Measurements from ENCODE around the gene MROH2A.

Gene MROH2A

DNA sequence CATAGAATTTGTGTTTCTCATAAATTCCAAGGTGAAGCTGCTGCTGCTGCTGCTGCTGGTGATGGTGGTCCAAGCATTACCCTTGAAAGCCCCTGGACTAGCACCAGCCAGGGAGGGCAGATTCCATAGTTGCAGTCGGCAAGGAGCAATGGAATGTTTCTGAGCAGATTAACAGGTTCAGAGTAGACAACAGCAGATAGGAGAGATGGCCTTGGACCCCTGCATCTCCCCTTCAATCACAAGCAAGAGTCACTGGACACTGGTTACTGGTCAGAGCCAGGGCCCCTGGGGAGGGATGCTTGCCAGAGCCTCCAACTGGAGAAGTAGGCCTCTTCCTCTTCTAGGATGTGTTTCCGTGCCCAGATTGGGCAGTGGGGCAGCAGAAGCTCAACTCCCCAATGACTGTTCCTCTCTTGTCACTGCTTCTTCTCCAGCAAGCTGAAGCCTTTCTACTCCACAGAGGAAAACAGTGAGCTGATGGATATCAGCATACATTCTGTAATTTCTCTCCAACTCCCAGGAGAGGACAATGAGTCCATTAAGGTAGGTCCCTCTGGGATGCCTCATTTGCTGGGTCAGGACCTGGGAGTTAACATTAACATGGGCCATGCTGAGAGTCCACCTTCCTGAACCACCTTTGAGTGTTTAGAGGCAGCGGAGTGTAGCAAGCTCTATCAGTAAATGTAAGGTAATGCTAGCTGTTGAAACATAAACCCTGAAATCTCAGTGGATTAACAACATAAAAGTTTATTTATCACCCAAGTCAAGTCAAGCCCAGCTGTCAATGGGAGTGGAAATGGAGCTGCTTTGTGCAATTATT is 35.3 kb downstream of the MROH2A start:
- Histone ChIP-seq H3K4me3 (ENCODE audit: low read length) (no peak overlapping the region), H3F3A (ENCODE audit: control insufficient read depth, insufficient read depth) (no peaks in the 10 kb centered on the region)

DNA sequence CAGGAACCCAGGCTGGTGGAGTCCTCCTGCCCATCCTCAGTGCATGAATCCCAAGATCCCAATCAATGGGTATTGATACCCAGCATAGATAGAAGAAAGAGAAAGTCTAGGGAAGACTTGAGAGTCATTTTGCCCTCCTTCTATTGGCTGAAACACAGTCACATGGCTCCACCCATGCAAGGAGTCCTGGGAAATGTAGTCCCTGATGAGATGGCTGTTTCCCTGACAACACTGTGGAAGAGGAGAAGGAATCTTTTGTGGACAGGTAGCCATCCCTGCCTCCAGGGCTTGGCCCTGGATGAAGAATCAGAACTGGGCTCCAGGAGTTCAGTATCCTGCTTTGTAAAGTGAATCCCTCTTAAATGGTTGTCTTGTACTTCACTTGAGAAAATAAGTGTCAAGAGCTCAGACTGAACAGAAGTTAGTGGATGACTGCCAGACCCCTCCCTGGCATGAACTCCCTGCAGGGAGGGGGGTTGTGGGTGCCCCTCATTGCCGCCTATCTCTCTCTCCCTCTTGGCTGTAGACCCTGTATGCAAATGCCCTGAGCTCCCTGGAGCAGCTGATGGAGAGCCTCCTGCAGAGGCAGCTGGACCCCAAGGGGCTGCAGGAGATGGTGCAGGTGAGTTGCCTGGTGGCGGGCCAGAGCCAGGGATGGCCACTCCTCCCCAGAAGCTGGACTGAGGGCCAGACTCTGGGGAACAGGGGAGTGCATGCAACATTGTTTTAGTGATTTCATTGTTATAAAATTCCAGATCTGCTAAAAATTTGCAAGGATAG is 36.1 kb downstream of the MROH2A start:
- Histone ChIP-seq H3K27me3 (ENCODE audit: control insufficient read depth, low read length) (peaks cover 2% of the 10 kb centered on the region; the same call in 1 of the 2 replicates), H3K4me1 (ENCODE audit: control insufficient read depth, low read length) (no peaks in the 10 kb centered on the region), H3K79me2 (ENCODE audit: control insufficient read depth, low read length) (no peaks in the 10 kb centered on the region), H3K4me2 (ENCODE audit: low read length) (no peak overlapping the region), H3K4me3 (ENCODE audit: low read length) (no peak overlapping the region), H3K9me3 (ENCODE audit: control insufficient read depth, insufficient read depth, low read length) (peaks cover 5% of the 10 kb centered on the region; the same call in 1 of the 2 replicates), H4K20me1 (ENCODE audit: control insufficient read depth, insufficient read depth, low read depth, low read length) (no peaks in the 10 kb centered on the region), H3F3A (ENCODE audit: control insufficient read depth, insufficient read depth) (no peaks in the 10 kb centered on the region), H3K9me2 (replicated peaks; ENCODE audit: control insufficient read depth, low read length) (no peaks in the 10 kb centered on the region), H3K27ac (ENCODE audit: low read depth, low read length) (no peak overlapping the region), H3K36me3 (ENCODE audit: control insufficient read depth, low read length) (no peaks in the 10 kb centered on the region)
- TF ChIP-seq EZH2phosphoT487 (IDR thresholded peaks at IDR 0.05; ENCODE audit: borderline replicate concordance, low read length) = no peak
- TF ChIP-seq, protein P1, sequence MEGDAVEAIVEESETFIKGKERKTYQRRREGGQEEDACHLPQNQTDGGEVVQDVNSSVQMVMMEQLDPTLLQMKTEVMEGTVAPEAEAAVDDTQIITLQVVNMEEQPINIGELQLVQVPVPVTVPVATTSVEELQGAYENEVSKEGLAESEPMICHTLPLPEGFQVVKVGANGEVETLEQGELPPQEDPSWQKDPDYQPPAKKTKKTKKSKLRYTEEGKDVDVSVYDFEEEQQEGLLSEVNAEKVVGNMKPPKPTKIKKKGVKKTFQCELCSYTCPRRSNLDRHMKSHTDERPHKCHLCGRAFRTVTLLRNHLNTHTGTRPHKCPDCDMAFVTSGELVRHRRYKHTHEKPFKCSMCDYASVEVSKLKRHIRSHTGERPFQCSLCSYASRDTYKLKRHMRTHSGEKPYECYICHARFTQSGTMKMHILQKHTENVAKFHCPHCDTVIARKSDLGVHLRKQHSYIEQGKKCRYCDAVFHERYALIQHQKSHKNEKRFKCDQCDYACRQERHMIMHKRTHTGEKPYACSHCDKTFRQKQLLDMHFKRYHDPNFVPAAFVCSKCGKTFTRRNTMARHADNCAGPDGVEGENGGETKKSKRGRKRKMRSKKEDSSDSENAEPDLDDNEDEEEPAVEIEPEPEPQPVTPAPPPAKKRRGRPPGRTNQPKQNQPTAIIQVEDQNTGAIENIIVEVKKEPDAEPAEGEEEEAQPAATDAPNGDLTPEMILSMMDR (IDR thresholded peaks at IDR 0.05; ENCODE audit: low read depth, low read length, poor library complexity, severe bottlenecking) = no peak

More for the DNA sequence above, 35.3 kb downstream of the MROH2A start:
- H3K4me1 ChIP-seq (ENCODE audit: control insufficient read depth, low read length) = no peaks in the 10 kb centered on the region
- H4K20me1 ChIP-seq (ENCODE audit: control insufficient read depth, insufficient read depth, low read depth, low read length) = no peaks in the 10 kb centered on the region
- H3K9me2 ChIP-seq (replicated peaks; ENCODE audit: control insufficient read depth, low read length) = no peaks in the 10 kb centered on the region
- TF ChIP-seq, protein P1 (IDR thresholded peaks at IDR 0.05; ENCODE audit: low read depth, low read length, poor library complexity, severe bottlenecking) = no peak
- TF ChIP-seq EZH2phosphoT487 (IDR thresholded peaks at IDR 0.05; ENCODE audit: borderline replicate concordance, low read length) = no peak
- no peak overlapping the region for H3K4me2 ChIP-seq (ENCODE audit: low read length)
- H3K36me3 ChIP-seq (ENCODE audit: control insufficient read depth, low read length) = no peaks in the 10 kb centered on the region
- H3K27me3 ChIP-seq (ENCODE audit: control insufficient read depth, low read length) = peaks cover 7% of the 10 kb centered on the region
- no peaks in the 10 kb centered on the region for H3K79me2 ChIP-seq (ENCODE audit: control insufficient read depth, low read length)
- peaks cover 5% of the 10 kb centered on the region; the same call in 1 of the 2 replicates for H3K9me3 ChIP-seq (ENCODE audit: control insufficient read depth, insufficient read depth, low read length)
- H3K27ac ChIP-seq (ENCODE audit: low read depth, low read length) = no peak overlapping the region

DNA sequence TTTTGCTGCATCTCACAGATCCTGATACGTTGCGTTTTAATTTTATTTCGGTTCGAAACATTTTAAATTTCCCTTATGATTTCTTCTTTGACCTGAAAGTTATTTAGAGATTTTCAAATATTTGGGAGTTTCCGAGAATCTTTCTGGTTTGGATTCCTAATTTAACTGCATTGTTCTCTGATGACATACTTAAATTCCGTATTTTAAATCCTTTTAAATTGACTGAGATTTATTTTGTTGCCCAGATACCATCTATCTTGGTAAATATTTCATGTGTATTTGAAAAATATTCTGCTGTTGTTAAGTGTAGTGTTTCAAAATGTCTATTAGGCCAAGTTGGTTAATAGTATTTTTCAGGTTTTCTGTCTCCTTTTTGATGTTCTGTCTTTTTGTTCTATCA is 37.7 kb downstream of the MROH2A start:
- Histone ChIP-seq H3K27ac (ENCODE audit: low read depth, low read length) (no peak overlapping the region), H3K4me2 (ENCODE audit: low read length) (no peak overlapping the region), H3F3A (ENCODE audit: control insufficient read depth, insufficient read depth) (no peaks in the 10 kb centered on the region), H3K36me3 (ENCODE audit: control insufficient read depth, low read length) (no peaks in the 10 kb centered on the region), H3K9me3 (ENCODE audit: control insufficient read depth, insufficient read depth, low read length) (peaks cover 5% of the 10 kb centered on the region; the same call in 1 of the 2 replicates), H3K9me2 (replicated peaks; ENCODE audit: control insufficient read depth, low read length) (no peaks in the 10 kb centered on the region), H4K20me1 (ENCODE audit: control insufficient read depth, insufficient read depth, low read depth, low read length) (no peaks in the 10 kb centered on the region), H3K4me1 (ENCODE audit: control insufficient read depth, low read length) (no peaks in the 10 kb centered on the region), H3K4me3 (ENCODE audit: low read length) (no peak overlapping the region), H3K79me2 (ENCODE audit: control insufficient read depth, low read length) (no peaks in the 10 kb centered on the region), H3K27me3 (ENCODE audit: control insufficient read depth, low read length) (no peaks in the 10 kb centered on the region)
- no peak for TF ChIP-seq EZH2phosphoT487 (IDR thresholded peaks at IDR 0.05; ENCODE audit: borderline replicate concordance, low read length)
- TF ChIP-seq, protein P1 (IDR thresholded peaks at IDR 0.05; ENCODE audit: low read depth, low read length, poor library complexity, severe bottlenecking) = no peak

Measured in DOHH2 (cell line).